HepG2 (cell line): Measurements from ENCODE around the gene BHLHE41. TPM values are rescaled to one million over a fixed set of nuclear protein-coding genes. Genes with fewer than 3 reads are reported as not detected.
A peak's percentile ranks its signal among the peaks of the same experiment; 100 is the strongest.

ENCODE experiments used
- ATAC-seq: fragments of 200-7000 bp; cut with Tn5 transposase; 3 replicates; pipeline ENCODE4 v1.9.1; 2020; ENCODE audit warnings: mild to moderate bottlenecking, moderate library complexity
- BruUV-seq: library from RNA; stranded (reverse); fragments of 400-500 nt; replicated peaks from 2 replicates; lab custom pipeline; 2021; lab: Mats Ljungman, UMichigan
- CTCF ChIA-PET: fragments of 300-600 bp; formaldehyde crosslinking; extraction: SDS; loops from one replicate; lab custom pipeline; 2021; ENCODE audit warnings: low total read pairs, inconsistent platforms, low intra/inter-chr PET ratio; lab: Yijun Ruan, JAX
- POLR2A ChIA-PET: fragments of 350-600 bp; sonication (Branson Sonifier 250); formaldehyde crosslinking; loops from one replicate; lab custom pipeline; 2020; ENCODE audit warnings: antibody characterized with exemption, inconsistent platforms; lab: Yijun Ruan, JAX
- DNase-seq: peaks from one replicate; pipeline ENCODE4 v3.0.0-alpha.2; 2015; ENCODE audit warnings: low spot score
- FAIRE-seq: peaks from 3 replicates; lab custom pipeline; 2011; peaks lifted over from hg19 to GRCh38; lab: Jason Lieb, UNC
- H2AFZ ChIP-seq: one replicate; pipeline ENCODE4 v1.6.1; 2011; ENCODE audit warnings: low read length, inconsistent platforms
- H3K27ac ChIP-seq: fragments of 300-600 bp; 3 replicates; pipeline ENCODE4 v1.8.0; 2011; ENCODE audit warnings: mixed run types, mild to moderate bottlenecking, mixed read lengths, low read length, inconsistent platforms; ENCODE audit not compliant: insufficient read depth; ENCODE audit errors: extremely low read length
- H3K27me3 ChIP-seq, 2 experiments: fragments of 200-600 bp in 1 of 2; 2 replicates in 1 of 2; 3 replicates in 1 of 2; pipeline versions ENCODE4 v1.6.0 to v1.8.0; 2011; ENCODE audit warnings: low read length in 2 of 2, mild to moderate bottlenecking in 2 of 2, moderate library complexity in 2 of 2, inconsistent platforms in 1 of 2; ENCODE audit not compliant: insufficient read depth in 2 of 2, control insufficient read depth in 1 of 2
- H3K36me3 ChIP-seq, 2 experiments: fragments of 200-600 bp in 1 of 2; replicated peaks in 1 of 2; 2 replicates in 1 of 2; 3 replicates in 1 of 2; pipeline versions ENCODE4 v1.5.1 to v1.8.0; 2011; ENCODE audit warnings: low read length in 2 of 2, inconsistent platforms in 1 of 2; ENCODE audit not compliant: insufficient read depth in 2 of 2, control insufficient read depth in 1 of 2
- H3K4me1 ChIP-seq: 2 replicates; pipeline ENCODE4 v1.5.1; 2012; ENCODE audit warnings: low read length, inconsistent platforms; ENCODE audit not compliant: insufficient read depth
- H3K4me2 ChIP-seq: 2 replicates; pipeline ENCODE4 v1.6.0; 2011; ENCODE audit warnings: low read depth, low read length, inconsistent platforms
- H3K4me3 ChIP-seq, 3 experiments: fragments of 200-600 bp in 1 of 3; sonication (generic), shearing (Covaris generic) in 1 of 3; replicated peaks in 1 of 3; 2 replicates each; pipeline ENCODE4 v1.5.1; 2011 to 2016; ENCODE audit warnings: low read length in 3 of 3, inconsistent platforms in 2 of 3, low read depth in 2 of 3, mild to moderate bottlenecking in 2 of 3, control low read depth in 1 of 3, mixed read lengths in 1 of 3; ENCODE audit not compliant: insufficient read depth in 1 of 3
- H3K79me2 ChIP-seq: one replicate; pipeline ENCODE4 v1.6.1; 2011; ENCODE audit warnings: low read length, inconsistent platforms; ENCODE audit not compliant: insufficient read depth
- H3K9ac ChIP-seq: 2 replicates; pipeline ENCODE4 v1.6.0; 2011; ENCODE audit warnings: mild to moderate bottlenecking, low read depth, low read length, inconsistent platforms; ENCODE audit not compliant: insufficient read depth
- H3K9me3 ChIP-seq: 2 replicates; pipeline ENCODE4 v1.5.1; 2012; ENCODE audit warnings: mild to moderate bottlenecking, low read length
- H4K20me1 ChIP-seq: 2 replicates; pipeline ENCODE4 v1.6.0; 2011; ENCODE audit warnings: inconsistent platforms, mild to moderate bottlenecking, low read length, moderate library complexity; ENCODE audit not compliant: insufficient read depth
- ATM ChIP-seq: fragments of 450-650 bp; IDR thresholded peaks from 2 replicates; pipeline ENCODE4 v1.7.1; 2017; ENCODE audit warnings: mild to moderate bottlenecking, borderline replicate concordance
- CEBPG ChIP-seq: IDR thresholded peaks from 2 replicates; pipeline ENCODE4 v1.6.1; 2016
- FOXC1 ChIP-seq: sonication (generic); formaldehyde crosslinking; IDR thresholded peaks from 2 replicates; pipeline ENCODE4 v1.8.0; 2022; ENCODE audit warnings: mild to moderate bottlenecking, missing genetic modification reagents, borderline replicate concordance
- FOXP1 ChIP-seq, 2 experiments: fragments of 450-650 bp in 1 of 2; IDR thresholded peaks; 2 replicates each; pipeline ENCODE4 v1.6.1; 2017 to 2018; ENCODE audit warnings: antibody characterized with exemption in 1 of 2
- KDM5A ChIP-seq: fragments of 200-600 bp; sonication (generic); IDR thresholded peaks from 2 replicates; pipeline ENCODE4 v1.7.0; 2018; ENCODE audit warnings: antibody characterized with exemption, mild to moderate bottlenecking, low read length, borderline replicate concordance
- LCORL ChIP-seq, 2 experiments: fragments of 450-650 bp in 1 of 2; sonication (generic) in 1 of 2; formaldehyde crosslinking in 1 of 2; IDR thresholded peaks; 2 replicates each; pipeline versions ENCODE4 v1.5.0 to v1.6.1; 2017 to 2020; ENCODE audit warnings: antibody characterized with exemption in 1 of 2, missing genetic modification reagents in 1 of 2
- NAIF1 ChIP-seq: sonication (generic); formaldehyde crosslinking; IDR thresholded peaks from 2 replicates; pipeline ENCODE4 v1.5.0; 2020; ENCODE audit warnings: mild to moderate bottlenecking, missing genetic modification reagents, borderline replicate concordance
- NFE2L2 ChIP-seq: fragments of 150-350 bp; IDR thresholded peaks from 2 replicates; pipeline ENCODE4 v1.6.1; 2014; ENCODE audit warnings: low read length
- PCBP1 ChIP-seq: fragments of 200-400 bp; formaldehyde crosslinking; IDR thresholded peaks from 2 replicates; pipeline ENCODE4 v1.6.1; 2017; ENCODE audit warnings: mild to moderate bottlenecking, low read depth, low read length, borderline replicate concordance
- SP2 ChIP-seq: sonication (generic); formaldehyde crosslinking; IDR thresholded peaks from 2 replicates; pipeline ENCODE4 v1.5.1; 2020; ENCODE audit warnings: mild to moderate bottlenecking, missing genetic modification reagents
- SP4 ChIP-seq: sonication (generic); formaldehyde crosslinking; IDR thresholded peaks from 2 replicates; pipeline ENCODE4 v1.8.1; 2023; ENCODE audit warnings: mild to moderate bottlenecking, missing genetic modification reagents
- TOPORS ChIP-seq: sonication (generic); formaldehyde crosslinking; IDR thresholded peaks from 2 replicates; pipeline ENCODE4 v1.8.0; 2023; ENCODE audit warnings: mild to moderate bottlenecking, missing genetic modification reagents
- ZNF432 ChIP-seq: sonication (generic); formaldehyde crosslinking; IDR thresholded peaks from 2 replicates; pipeline ENCODE4 v1.5.0; 2020; ENCODE audit warnings: missing genetic modification reagents, mild to moderate bottlenecking, borderline replicate concordance
- ZNF670 ChIP-seq: sonication (generic); formaldehyde crosslinking; IDR thresholded peaks from 2 replicates; pipeline ENCODE4 v1.8.0; 2022; ENCODE audit warnings: mild to moderate bottlenecking, missing genetic modification reagents, borderline replicate concordance
- ZNF710 ChIP-seq: sonication (generic); formaldehyde crosslinking; IDR thresholded peaks from 2 replicates; pipeline ENCODE4 v1.5.0; 2020; ENCODE audit warnings: mild to moderate bottlenecking, missing genetic modification reagents, borderline replicate concordance
- ZNF780A ChIP-seq: sonication (generic); formaldehyde crosslinking; IDR thresholded peaks from 2 replicates; pipeline ENCODE4 v1.8.0; 2022; ENCODE audit warnings: mild to moderate bottlenecking, missing genetic modification reagents, moderate library complexity
- ZNF781 ChIP-seq: sonication (generic); formaldehyde crosslinking; IDR thresholded peaks from 2 replicates; pipeline ENCODE4 v1.5.1; 2020; ENCODE audit warnings: borderline replicate concordance, mild to moderate bottlenecking, missing genetic modification reagents; ENCODE audit errors: not compliant biosample characterization
- WGBS: methylation state at CpG from one replicate; pipeline ENCODE4 v1.1.6; 2017; ENCODE audit warnings: low lambda C conversion rate; 5-methylcytosine and 5-hydroxymethylcytosine counted together
- in situ Hi-C: cut with HindIII; loops from 2 replicates; pipeline ENCODE4 v1.10.0; 2017; ENCODE audit warnings: low pct_unique_long_range_greater_than_20kb; ENCODE audit not compliant: extremely low pct_ligation_motif_present
- intact Hi-C: fragments of 100-400 bp; cut with micrococcal nuclease; formaldehyde crosslinking; loops from one replicate; pipeline ENCODE4 v1.10.0; 2022; ENCODE audit not compliant: unreplicated experiment
- polyA plus RNA-seq, 8 experiments: library from polyadenylated mRNA; depleted of rRNA in 3 of 8; stranded (reverse) in 7 of 8; unstranded in 1 of 8; fragments of >200 nt; fragmentation: Illumina TruSeq in 4 of 8; extraction: Trizol in 4 of 8; gene quantifications; 2 replicates each; pipeline versions ENCODE4 v1.2.1 to v1.2.3, GENCODE V29; 2011 to 2016; ENCODE audit warnings: low read depth in 4 of 8, missing spikeins in 1 of 8, mixed read lengths in 1 of 8; ENCODE audit not compliant: insufficient read depth in 1 of 8
- total RNA-seq, 5 experiments: library from RNA; depleted of rRNA; stranded (reverse); fragments of >200 nt; fragmentation: Illumina TruSeq; extraction: Trizol; gene quantifications; 2 replicates each; pipeline ENCODE4 v1.2.3, GENCODE V29; 2016; ENCODE audit warnings: low read depth in 1 of 5
- TF ChIP-seq, protein P1 (sequence below): IDR thresholded peaks from 2 replicates; pipeline ENCODE4 v1.6.1; 2016; ENCODE audit warnings: low read depth, control low read depth

Gene BHLHE41
- total and polyA plus RNA-seq, 2 of the 13 experiments (the other 11 are each of a cell fraction or from before 2014, with no cell fraction given), result 0.03 TPM; not detected in 1

DNA sequence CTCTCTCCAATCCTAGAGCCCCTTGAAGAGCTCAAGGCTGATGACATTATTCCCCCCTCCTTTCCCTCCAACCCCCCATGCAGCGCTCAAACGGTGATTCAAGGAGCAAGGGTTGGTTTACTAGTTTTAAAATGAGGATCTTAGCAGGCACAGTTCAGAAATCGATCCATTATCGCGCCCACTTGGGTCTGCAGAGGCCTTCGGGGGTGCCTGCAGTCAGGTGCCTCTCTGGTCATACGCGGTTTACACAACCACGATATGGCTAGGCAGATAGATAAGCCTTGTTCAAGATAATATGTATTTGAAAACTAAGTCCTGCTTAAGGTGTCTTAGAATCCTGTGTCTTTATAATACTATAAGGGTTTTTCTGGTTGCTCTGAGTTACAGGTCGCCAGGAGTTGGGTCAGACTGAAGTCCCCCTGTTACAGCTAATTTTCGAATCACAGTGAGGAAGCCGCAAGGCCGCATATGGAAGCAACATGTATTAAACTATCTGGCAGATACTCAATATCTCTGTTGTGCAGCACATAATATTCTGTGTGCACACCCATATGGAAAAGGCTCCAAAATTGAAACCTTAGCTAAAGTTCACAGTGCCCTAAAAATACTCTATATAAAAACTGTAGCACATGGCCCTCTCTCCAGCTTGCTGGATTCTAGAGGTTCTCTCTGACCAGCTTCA, 10.0 kb downstream of the BHLHE41 start (continued):
- TF ChIP-seq PCBP1 (no peak), SP4 (CRISPR knock-in tag) (no peak), SP2 (CRISPR knock-in tag) (no peak), FOXP1 (IDR thresholded peaks at IDR 0.05) (no peak), FOXP1 (CRISPR knock-in tag; IDR thresholded peaks at IDR 0.05) (no peak), NFE2L2 (no peak)
- TF ChIP-seq, all 625 proteins: peak for 8

GRCh38 chr12:26113853-26114719, 10.8 kb downstream of the BHLHE41 start:
- peak; percentile 93 for ATAC-seq
- ChIA-PET POLR2A (no interaction called here), CTCF (no interaction called here)
- peak; percentile 61 for FAIRE-seq
- in situ Hi-C loops, result no loop called here
- no peak overlapping the region for H2AFZ ChIP-seq
- intact Hi-C loops, result no loop called here
- H3K4me1 ChIP-seq, result peaks cover 18% of the 10 kb centered on the region
- peak overlapping the region; percentile 44; the same call in 1 of the 2 replicates for H3K9ac ChIP-seq
- H3K36me3 ChIP-seq, result no peaks in the 10 kb centered on the region
- H3K27me3 ChIP-seq, result peaks cover 1 to 8% of the 10 kb centered on the region in 2 experiments; a peak in 1 of 5 replicates
- H3K79me2 ChIP-seq, result no peaks in the 10 kb centered on the region
- peak overlapping the region; percentile 28 for H3K27ac ChIP-seq
- BruUV-seq, result no TSS peak
- H3K4me3 ChIP-seq, result peak overlapping the region; percentile 46 to 66 (median 47); a peak in 5 of 6 replicates
- no peaks in the 10 kb centered on the region for H4K20me1 ChIP-seq
- peak; percentile 88 for DNase-seq
- WGBS, result under 1% methylated on average over 23 of the region's 72 CpGs
- peak overlapping the region; percentile 74 for H3K4me2 ChIP-seq
- no peaks in the 10 kb centered on the region for H3K9me3 ChIP-seq
- TF ChIP-seq ZNF670 (CRISPR knock-in tag) (peak; percentile 82; the same call in 1 of the 2 replicates), FOXC1 (peak; percentile 90), KDM5A (no peak), ATM (no peak), NAIF1 (peak; percentile 58; the same call in 1 of the 2 replicates), CEBPG (CRISPR knock-in tag) (peak; percentile 36; the same call in 1 of the 2 replicates), ZNF710 (CRISPR knock-in tag) (peak; percentile 84), ZNF780A (CRISPR knock-in tag) (no peak), ZNF781 (CRISPR knock-in tag) (peak; percentile 84), LCORL (IDR thresholded peaks at IDR 0.05) (no peak), LCORL (CRISPR knock-in tag; IDR thresholded peaks at IDR 0.05) (peak; percentile 60; the same call in 1 of the 2 replicates), TOPORS (peak; percentile 84), ZNF432 (no peak)
- TF ChIP-seq, protein P1, sequence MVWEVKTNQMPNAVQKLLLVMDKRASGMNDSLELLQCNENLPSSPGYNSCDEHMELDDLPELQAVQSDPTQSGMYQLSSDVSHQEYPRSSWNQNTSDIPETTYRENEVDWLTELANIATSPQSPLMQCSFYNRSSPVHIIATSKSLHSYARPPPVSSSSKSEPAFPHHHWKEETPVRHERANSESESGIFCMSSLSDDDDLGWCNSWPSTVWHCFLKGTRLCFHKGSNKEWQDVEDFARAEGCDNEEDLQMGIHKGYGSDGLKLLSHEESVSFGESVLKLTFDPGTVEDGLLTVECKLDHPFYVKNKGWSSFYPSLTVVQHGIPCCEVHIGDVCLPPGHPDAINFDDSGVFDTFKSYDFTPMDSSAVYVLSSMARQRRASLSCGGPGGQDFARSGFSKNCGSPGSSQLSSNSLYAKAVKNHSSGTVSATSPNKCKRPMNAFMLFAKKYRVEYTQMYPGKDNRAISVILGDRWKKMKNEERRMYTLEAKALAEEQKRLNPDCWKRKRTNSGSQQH (CRISPR knock-in tag), result peak; percentile 73; the same call in 1 of the 2 replicates
